HepG2 (cell line): ENCODE data around the gene MAP2K5. TPM values are rescaled to one million over a fixed set of nuclear protein-coding genes. Genes with fewer than 3 reads are reported as not detected.

Experiments used
- ATAC-seq: fragments of 200-7000 bp; cut with Tn5 transposase; 3 replicates; pipeline ENCODE4 v1.9.1; 2020; ENCODE audit warnings: mild to moderate bottlenecking, moderate library complexity
- BruUV-seq: library from RNA; stranded (reverse); fragments of 400-500 nt; replicated peaks from 2 replicates; lab custom pipeline; 2021; lab: Mats Ljungman, UMichigan
- CTCF ChIA-PET: fragments of 300-600 bp; formaldehyde crosslinking; extraction: SDS; loops from one replicate; lab custom pipeline; 2021; ENCODE audit warnings: low total read pairs, inconsistent platforms, low intra/inter-chr PET ratio; lab: Yijun Ruan, JAX
- POLR2A ChIA-PET: fragments of 350-600 bp; sonication (Branson Sonifier 250); formaldehyde crosslinking; loops from one replicate; lab custom pipeline; 2020; ENCODE audit warnings: antibody characterized with exemption, inconsistent platforms; lab: Yijun Ruan, JAX
- DNase-seq: peaks from one replicate; pipeline ENCODE4 v3.0.0-alpha.2; 2015; ENCODE audit warnings: low spot score
- FAIRE-seq: peaks from 3 replicates; lab custom pipeline; 2011; peaks lifted over from hg19 to GRCh38; lab: Jason Lieb, UNC
- H2AFZ ChIP-seq: one replicate; pipeline ENCODE4 v1.6.1; 2011; ENCODE audit warnings: low read length, inconsistent platforms
- H3K27ac ChIP-seq: fragments of 300-600 bp; 3 replicates; pipeline ENCODE4 v1.8.0; 2011; ENCODE audit warnings: mixed run types, mild to moderate bottlenecking, mixed read lengths, low read length, inconsistent platforms; ENCODE audit not compliant: insufficient read depth; ENCODE audit errors: extremely low read length
- H3K27me3 ChIP-seq, 2 experiments: fragments of 200-600 bp in 1 of 2; 2 replicates in 1 of 2; 3 replicates in 1 of 2; pipeline versions ENCODE4 v1.6.0 to v1.8.0; 2011; ENCODE audit warnings: low read length in 2 of 2, mild to moderate bottlenecking in 2 of 2, moderate library complexity in 2 of 2, inconsistent platforms in 1 of 2; ENCODE audit not compliant: insufficient read depth in 2 of 2, control insufficient read depth in 1 of 2
- H3K36me3 ChIP-seq, 2 experiments: fragments of 200-600 bp in 1 of 2; replicated peaks in 1 of 2; 2 replicates in 1 of 2; 3 replicates in 1 of 2; pipeline versions ENCODE4 v1.5.1 to v1.8.0; 2011; ENCODE audit warnings: low read length in 2 of 2, inconsistent platforms in 1 of 2; ENCODE audit not compliant: insufficient read depth in 2 of 2, control insufficient read depth in 1 of 2
- H3K4me1 ChIP-seq: 2 replicates; pipeline ENCODE4 v1.5.1; 2012; ENCODE audit warnings: low read length, inconsistent platforms; ENCODE audit not compliant: insufficient read depth
- H3K4me2 ChIP-seq: 2 replicates; pipeline ENCODE4 v1.6.0; 2011; ENCODE audit warnings: low read depth, low read length, inconsistent platforms
- H3K4me3 ChIP-seq, 3 experiments: fragments of 200-600 bp in 1 of 3; sonication (generic), shearing (Covaris generic) in 1 of 3; replicated peaks in 1 of 3; 2 replicates each; pipeline ENCODE4 v1.5.1; 2011 to 2016; ENCODE audit warnings: low read length in 3 of 3, inconsistent platforms in 2 of 3, low read depth in 2 of 3, mild to moderate bottlenecking in 2 of 3, control low read depth in 1 of 3, mixed read lengths in 1 of 3; ENCODE audit not compliant: insufficient read depth in 1 of 3
- H3K79me2 ChIP-seq: one replicate; pipeline ENCODE4 v1.6.1; 2011; ENCODE audit warnings: low read length, inconsistent platforms; ENCODE audit not compliant: insufficient read depth
- H3K9ac ChIP-seq: 2 replicates; pipeline ENCODE4 v1.6.0; 2011; ENCODE audit warnings: mild to moderate bottlenecking, low read depth, low read length, inconsistent platforms; ENCODE audit not compliant: insufficient read depth
- H3K9me3 ChIP-seq: 2 replicates; pipeline ENCODE4 v1.5.1; 2012; ENCODE audit warnings: mild to moderate bottlenecking, low read length
- H4K20me1 ChIP-seq: 2 replicates; pipeline ENCODE4 v1.6.0; 2011; ENCODE audit warnings: inconsistent platforms, mild to moderate bottlenecking, low read length, moderate library complexity; ENCODE audit not compliant: insufficient read depth
- ETV6 ChIP-seq: sonication (generic); formaldehyde crosslinking; conservative IDR thresholded peaks from 2 replicates; pipeline ENCODE4 v1.4.0; 2020; ENCODE audit warnings: missing genetic modification reagents
- STAT6 ChIP-seq: sonication (generic); formaldehyde crosslinking; IDR thresholded peaks from 2 replicates; pipeline ENCODE4 v1.4.0; 2020; ENCODE audit warnings: missing genetic modification reagents, mild to moderate bottlenecking, borderline replicate concordance
- TEAD3 ChIP-seq: optimal IDR thresholded peaks from 2 replicates; pipeline ENCODE3; 2016; ENCODE audit warnings: borderline replicate concordance
- ZBTB49 ChIP-seq: sonication (generic); formaldehyde crosslinking; IDR thresholded peaks from 2 replicates; pipeline ENCODE4 v1.4.0; 2020; ENCODE audit warnings: missing genetic modification reagents, borderline replicate concordance
- ZFP36L1 ChIP-seq: sonication (generic); formaldehyde crosslinking; IDR thresholded peaks from 2 replicates; pipeline ENCODE4 v1.8.0; 2022; ENCODE audit warnings: mild to moderate bottlenecking, missing genetic modification reagents, moderate library complexity
- ZNF264 ChIP-seq: sonication (generic); formaldehyde crosslinking; IDR thresholded peaks from 2 replicates; pipeline ENCODE4 v1.4.0; 2020; ENCODE audit warnings: missing genetic modification reagents
- WGBS: methylation state at CpG from one replicate; pipeline ENCODE4 v1.1.6; 2017; ENCODE audit warnings: low lambda C conversion rate; 5-methylcytosine and 5-hydroxymethylcytosine counted together
- in situ Hi-C: cut with HindIII; loops from 2 replicates; pipeline ENCODE4 v1.10.0; 2017; ENCODE audit warnings: low pct_unique_long_range_greater_than_20kb; ENCODE audit not compliant: extremely low pct_ligation_motif_present
- intact Hi-C: fragments of 100-400 bp; cut with micrococcal nuclease; formaldehyde crosslinking; loops from one replicate; pipeline ENCODE4 v1.10.0; 2022; ENCODE audit not compliant: unreplicated experiment
- polyA plus RNA-seq, 8 experiments: library from polyadenylated mRNA; depleted of rRNA in 3 of 8; stranded (reverse) in 7 of 8; unstranded in 1 of 8; fragments of >200 nt; fragmentation: Illumina TruSeq in 4 of 8; extraction: Trizol in 4 of 8; gene quantifications; 2 replicates each; pipeline versions ENCODE4 v1.2.1 to v1.2.3, GENCODE V29; 2011 to 2016; ENCODE audit warnings: low read depth in 4 of 8, missing spikeins in 1 of 8, mixed read lengths in 1 of 8; ENCODE audit not compliant: insufficient read depth in 1 of 8
- total RNA-seq, 5 experiments: library from RNA; depleted of rRNA; stranded (reverse); fragments of >200 nt; fragmentation: Illumina TruSeq; extraction: Trizol; gene quantifications; 2 replicates each; pipeline ENCODE4 v1.2.3, GENCODE V29; 2016; ENCODE audit warnings: low read depth in 1 of 5

Gene MAP2K5
- total and polyA plus RNA-seq, 2 of the 13 experiments (the other 11 are each of a cell fraction or from before 2014, with no cell fraction given) = 4.0 to 4.3 TPM

GRCh38 chr15:67511606-67512005 is 30.9 kb upstream of the MAP2K5 start:
- POLR2A ChIA-PET = interaction anchor here (1.4 kb wide), 1 partner anchor 9 kb away, joined by 4 read pairs; the partner anchor contains the start of gene C15orf61
- no peak overlapping the region for H3K4me2 ChIP-seq
- ATAC-seq (no peak), DNase-seq (no peak), FAIRE-seq (no peak)
- WGBS = 91% methylated on average over 3 of the region's 3 CpGs
- no peak for TF ChIP-seq STAT6
- no peak for TF ChIP-seq TEAD3 (CRISPR knock-in tag)
- no peak for TF ChIP-seq ETV6 (CRISPR knock-in tag)
- TF ChIP-seq ZNF264 = no peak
- no peak for TF ChIP-seq ZBTB49 (CRISPR knock-in tag)
- TF ChIP-seq ZFP36L1 (CRISPR knock-in tag) = no peak
- H3K9ac ChIP-seq = no peak overlapping the region
- H3K4me3 ChIP-seq = no peak overlapping the region
- H3K4me1 ChIP-seq = no peaks in the 10 kb centered on the region
- H4K20me1 ChIP-seq = no peaks in the 10 kb centered on the region
- no TSS peak for BruUV-seq
- intact Hi-C loops = no loop called here
- no peak overlapping the region for H3K27ac ChIP-seq
- no peaks in the 10 kb centered on the region for H3K9me3 ChIP-seq
- H2AFZ ChIP-seq = no peak overlapping the region
- H3K79me2 ChIP-seq = no peaks in the 10 kb centered on the region
- peaks cover 2 to 24% of the 10 kb centered on the region in 2 experiments; a peak in 2 of 5 replicates for H3K36me3 ChIP-seq
- CTCF ChIA-PET = no interaction called here
- H3K27me3 ChIP-seq = no peaks in the 10 kb centered on the region
- in situ Hi-C loops = no loop called here
